Measurements from ENCODE around the gene SUPT6H.
A peak's percentile ranks its signal among the peaks of the same experiment; 100 is the strongest.

- no peak; the same call in 1 of the 2 replicates for TF ChIP-seq SP4 (IDR thresholded peaks at IDR 0.05; ENCODE audit: low read length)
- peak; percentile 75 to 76; a peak in 2 of 3 replicates for TF ChIP-seq POLR2A (IDR thresholded peaks at IDR 0.05; ENCODE audit: control extremely low read depth in 1 of 2, low read depth in 2 of 2, low read length in 2 of 2)
- peak; percentile 94 for TF ChIP-seq CREB1 (IDR thresholded peaks at IDR 0.05)
- no peak for TF ChIP-seq CTCF (IDR thresholded peaks at IDR 0.05; ENCODE audit: control extremely low read depth in 1 of 3, insufficient read depth in 1 of 3, low read depth in 1 of 3, low read length in 3 of 3)
- TF ChIP-seq EGR1 (IDR thresholded peaks at IDR 0.05; ENCODE audit: borderline replicate concordance, low read depth, low read length): no peak; the same call in 1 of the 2 replicates
- no peak for TF ChIP-seq NRF1 (IDR thresholded peaks at IDR 0.05; ENCODE audit: low read depth, low read length)
Measured at GRCh38 chr17:28661635-28662526, at the start of gene SUPT6H, which contains the start of gene SDF2.

Data from H1 (cell line).